HCT116 (cell line): ENCODE measurements around the gene SPATA3. TPM values are rescaled to one million over a fixed set of nuclear protein-coding genes. Genes with fewer than 3 reads are reported as not detected.

Experiments
- ATAC-seq: fragments of 200-7000 bp; cut with Tn5 transposase; 2 replicates; pipeline ENCODE4 v1.9.1; 2020; ENCODE audit warnings: mild to moderate bottlenecking, moderate library complexity
- BruUV-seq: library from RNA; stranded (reverse); fragments of 400-500 nt; replicated peaks from 2 replicates; lab custom pipeline; 2021; lab: Mats Ljungman, UMichigan
- CTCF ChIA-PET: fragments of 300-600 bp; sonication (Branson Sonifier 250); formaldehyde crosslinking; loops from one replicate; lab custom pipeline; 2021; ENCODE audit warnings: antibody characterized with exemption; lab: Charles Lee
- POLR2A ChIA-PET: fragments of 300-600, 350-600 bp; sonication (Branson Sonifier 250); formaldehyde crosslinking; loops from one replicate; lab custom pipeline; 2021; ENCODE audit warnings: antibody characterized with exemption; lab: Charles Lee
- RAD21 ChIA-PET, 2 experiments: fragments of 300-600 bp; sonication (Branson Sonifier 250); formaldehyde crosslinking; loops; one replicate each; lab custom pipeline; 2023; ENCODE audit warnings: low total read pairs in 2 of 2; ENCODE audit not compliant: uncharacterized antibody in 2 of 2, unreplicated experiment in 2 of 2, low non-redundant PET in 1 of 2; lab: Charles Lee
- DNase-seq: peaks from one replicate; pipeline ENCODE4 v3.0.0-alpha.2; 2010; ENCODE audit warnings: low read depth, low spot score
- H2AFZ ChIP-seq: fragments of 200-600 bp; shearing (Covaris generic), sonication (generic); 2 replicates; pipeline ENCODE4 v1.6.1; 2017; ENCODE audit warnings: low read depth, mixed run types, mixed read lengths, antibody characterized with exemption, low read length; ENCODE audit not compliant: poor library complexity, severe bottlenecking
- H3K27ac ChIP-seq: 2 replicates; pipeline ENCODE4 v1.5.1; 2012; ENCODE audit warnings: low read depth, low read length
- H3K27me3 ChIP-seq: fragments of 200-600 bp; sonication (generic); 2 replicates; pipeline ENCODE4 v1.6.1; 2016; ENCODE audit warnings: mixed run types, low read length, mixed read lengths; ENCODE audit not compliant: insufficient read depth
- H3K36me3 ChIP-seq, 2 experiments: fragments of 200-500 bp in 1 of 2; fragments of 200-600 bp in 1 of 2; sonication (Bioruptor generic) in 1 of 2; sonication (generic) in 1 of 2; 2 replicates each; pipeline versions ENCODE4 v1.5.1 to v1.6.1; 2014 to 2016; ENCODE audit warnings: low read length in 2 of 2, inconsistent platforms in 1 of 2, mixed read lengths in 1 of 2, mixed run types in 1 of 2; ENCODE audit not compliant: insufficient read depth in 2 of 2, control insufficient read depth in 1 of 2
- H3K4me1 ChIP-seq, 2 experiments: fragments of 200-600 bp in 1 of 2; sonication (generic) in 1 of 2; 2 replicates each; pipeline versions ENCODE4 v1.5.1 to v1.6.1; 2012 to 2017; ENCODE audit warnings: low read length in 2 of 2, inconsistent platforms in 1 of 2, mild to moderate bottlenecking in 1 of 2, mixed read lengths in 1 of 2, mixed run types in 1 of 2, moderate library complexity in 1 of 2; ENCODE audit not compliant: insufficient read depth in 2 of 2, control insufficient read depth in 1 of 2
- H3K4me2 ChIP-seq: fragments of 200-600 bp; sonication (generic); 2 replicates; pipeline ENCODE4 v1.6.1; 2017; ENCODE audit warnings: mixed run types, low read length, mixed read lengths
- H3K4me3 ChIP-seq, 2 experiments: fragments of 200-600 bp in 1 of 2; sonication (generic) in 1 of 2; replicated peaks in 1 of 2; 2 replicates each; pipeline ENCODE4 v1.5.1; 2011 to 2016; ENCODE audit warnings: low read length in 2 of 2, control low read depth in 1 of 2, low read depth in 1 of 2, mild to moderate bottlenecking in 1 of 2, mixed read lengths in 1 of 2, mixed run types in 1 of 2
- H3K79me2 ChIP-seq: fragments of 200-600 bp; sonication (generic); 2 replicates; pipeline ENCODE4 v1.6.1; 2017; ENCODE audit warnings: mild to moderate bottlenecking, mixed run types, low read length, moderate library complexity, mixed read lengths; ENCODE audit not compliant: insufficient read depth
- H3K9ac ChIP-seq: fragments of 200-600 bp; sonication (generic); 2 replicates; pipeline ENCODE4 v1.6.1; 2016; ENCODE audit warnings: low read length, mixed read lengths
- H3K9me2 ChIP-seq: fragments of 200-600 bp; sonication (generic), shearing (Covaris generic); 2 replicates; pipeline ENCODE4 v1.6.1; 2017; ENCODE audit warnings: mixed run types, mild to moderate bottlenecking, moderate library complexity; ENCODE audit not compliant: insufficient read depth
- H3K9me3 ChIP-seq, 2 experiments: fragments of 200-500 bp in 1 of 2; fragments of 200-600 bp in 1 of 2; sonication (Bioruptor generic) in 1 of 2; sonication (generic) in 1 of 2; 2 replicates each; pipeline ENCODE4 v1.6.1; 2014 to 2017; ENCODE audit warnings: low read length in 2 of 2, mixed read lengths in 2 of 2, inconsistent platforms in 1 of 2, low read depth in 1 of 2, mild to moderate bottlenecking in 1 of 2, mixed run types in 1 of 2, moderate library complexity in 1 of 2; ENCODE audit not compliant: control insufficient read depth in 1 of 2, insufficient read depth in 1 of 2
- H4K20me1 ChIP-seq: fragments of 200-600 bp; sonication (generic), shearing (Covaris generic); 2 replicates; pipeline ENCODE4 v1.6.1; 2017; ENCODE audit warnings: mixed run types, mild to moderate bottlenecking, moderate library complexity; ENCODE audit not compliant: insufficient read depth
- ATF3 ChIP-seq: IDR thresholded peaks from 2 replicates; pipeline ENCODE4 v1.6.1; 2012
- CBX3 ChIP-seq: IDR thresholded peaks from 2 replicates; pipeline ENCODE4 v1.6.1; 2012; ENCODE audit warnings: low read depth
- EGR1 ChIP-seq: IDR thresholded peaks from 2 replicates; pipeline ENCODE4 v1.6.1; 2012; ENCODE audit warnings: low read depth
- ELF1 ChIP-seq: IDR thresholded peaks from 2 replicates; pipeline ENCODE4 v1.6.1; 2012; ENCODE audit warnings: low read depth, borderline replicate concordance
- EZH2 ChIP-seq: fragments of 200-600 bp; sonication (generic); IDR thresholded peaks from 2 replicates; pipeline ENCODE4 v1.6.1; 2017; ENCODE audit warnings: antibody characterized with exemption, mixed run types
- EZH2phosphoT487 ChIP-seq: fragments of 200-600 bp; IDR thresholded peaks from 2 replicates; pipeline ENCODE4 v1.6.1; 2018; ENCODE audit warnings: antibody characterized with exemption, borderline replicate concordance
- FOSL1 ChIP-seq: IDR thresholded peaks from 2 replicates; pipeline ENCODE4 v1.6.1; 2012; ENCODE audit warnings: low read depth
- JUND ChIP-seq: IDR thresholded peaks from 2 replicates; pipeline ENCODE4 v1.6.1; 2012
- MAX ChIP-seq: IDR thresholded peaks from 2 replicates; pipeline ENCODE4 v1.6.1; 2012
- POLR2A ChIP-seq: IDR thresholded peaks from 2 replicates; pipeline ENCODE4 v1.7.0; 2011; ENCODE audit warnings: borderline replicate concordance; ENCODE audit not compliant: insufficient read depth, insufficient read length; ENCODE audit errors: extremely low read depth
- RAD21 ChIP-seq: IDR thresholded peaks from 2 replicates; pipeline ENCODE4 v1.6.1; 2012; ENCODE audit warnings: low read depth, mild to moderate bottlenecking
- SIN3A ChIP-seq: IDR thresholded peaks from 2 replicates; pipeline ENCODE4 v1.6.1; 2012; ENCODE audit warnings: low read depth
- SRF ChIP-seq: IDR thresholded peaks from 2 replicates; pipeline ENCODE4 v1.6.1; 2012; ENCODE audit warnings: low read depth
- TCF7L2 ChIP-seq: IDR thresholded peaks from 2 replicates; pipeline ENCODE4 v1.7.0; 2011; ENCODE audit warnings: borderline replicate concordance, inconsistent platforms; ENCODE audit not compliant: insufficient read depth, insufficient read length; ENCODE audit errors: extremely low read depth
- YY1 ChIP-seq: IDR thresholded peaks from 2 replicates; pipeline ENCODE4 v1.6.1; 2011; ENCODE audit warnings: low read length, low read depth, moderate library complexity, mild to moderate bottlenecking; ENCODE audit not compliant: insufficient replicate concordance; ENCODE audit errors: extremely low read depth
- ZFX ChIP-seq: fragments of 450-650 bp; IDR thresholded peaks from 2 replicates; pipeline ENCODE4 v1.6.1; 2017
- ZNF274 ChIP-seq: fragments of 200-500 bp; sonication (Bioruptor generic); IDR thresholded peaks from 2 replicates; pipeline ENCODE4 v1.6.1; 2014; ENCODE audit warnings: mild to moderate bottlenecking, low read depth, low read length, inconsistent platforms
- intact Hi-C: fragments of 100-400 bp; cut with micrococcal nuclease; formaldehyde crosslinking; loops from 2 replicates; pipeline ENCODE4 v1.10.0; 2022
- total RNA-seq: library from RNA; stranded (reverse); gene quantifications from one replicate; pipeline ENCODE4 v1.2.1, GENCODE V29; 2021; ENCODE audit not compliant: unreplicated experiment
- TF ChIP-seq, protein P1 (sequence below): IDR thresholded peaks from 2 replicates; pipeline ENCODE4 v1.6.1; 2012; ENCODE audit warnings: low read depth

Gene SPATA3
- total RNA-seq, 1 experiment from 2014 or later = not detected

GRCh38 chr2:231016566-231017230 is 20.8 kb downstream of the SPATA3 start:
- Histone ChIP-seq H3K27me3 (no peaks in the 10 kb centered on the region), H3K79me2 (no peaks in the 10 kb centered on the region), H3K9me3 (no peaks in the 10 kb centered on the region), H3K4me3 (no peak overlapping the region), H2AFZ (no peak overlapping the region), H3K27ac (no peak overlapping the region), H3K9me2 (no peaks in the 10 kb centered on the region), H3K36me3 (no peaks in the 10 kb centered on the region), H3K4me2 (no peak overlapping the region), H3K9ac (no peak overlapping the region), H3K4me1 (peaks cover 0 to 4% of the 10 kb centered on the region in 2 experiments; a peak in 1 of 4 replicates), H4K20me1 (no peaks in the 10 kb centered on the region)
- intact Hi-C loops = no loop called here
- POLR2A ChIA-PET = no interaction called here
- BruUV-seq = no TSS peak
- CTCF ChIA-PET = interaction anchor here (1.3 kb wide), 1 partner anchor 37 kb away, joined by 4 read pairs; no protein-coding TSS in a partner anchor
- TF ChIP-seq POLR2A = no peak
- no peak for TF ChIP-seq FOSL1
- TF ChIP-seq ZFX = no peak
- TF ChIP-seq TCF7L2 = no peak
- TF ChIP-seq EZH2 = no peak
- TF ChIP-seq SIN3A = no peak
- ATAC-seq (no peak), DNase-seq (no peak)
- RAD21 ChIA-PET = no interaction called here

- ChIA-PET RAD21 (no interaction called here), POLR2A (no interaction called here), CTCF (interaction anchor here (1.3 kb wide), 1 partner anchor 36 kb away, joined by 4 read pairs; no protein-coding TSS in a partner anchor)
- peaks cover 0 to 4% of the 10 kb centered on the region in 2 experiments; a peak in 1 of 4 replicates for H3K4me1 ChIP-seq
- ATAC-seq (peak; percentile 53), DNase-seq (no peak)
- no TSS peak for BruUV-seq
- no peaks in the 10 kb centered on the region for H3K9me3 ChIP-seq
- H3K27me3 ChIP-seq = no peaks in the 10 kb centered on the region
- no peak overlapping the region for H3K4me2 ChIP-seq
- no peaks in the 10 kb centered on the region for H3K9me2 ChIP-seq
- H3K36me3 ChIP-seq = no peaks in the 10 kb centered on the region
- no peak overlapping the region for H3K9ac ChIP-seq
- no peaks in the 10 kb centered on the region for H3K79me2 ChIP-seq
- H4K20me1 ChIP-seq = no peaks in the 10 kb centered on the region
- intact Hi-C loops = no loop called here
- no peak overlapping the region for H2AFZ ChIP-seq
- H3K27ac ChIP-seq = no peak overlapping the region
- TF ChIP-seq ZNF274 (no peak), SRF (no peak), MAX (no peak), JUND (no peak), EZH2 (no peak), RAD21 (no peak), FOSL1 (no peak), ZFX (no peak), SIN3A (no peak), POLR2A (no peak), ELF1 (no peak), TCF7L2 (no peak), EZH2phosphoT487 (no peak), YY1 (no peak), CBX3 (no peak), EGR1 (no peak), ATF3 (no peak)
- TF ChIP-seq, protein P1, sequence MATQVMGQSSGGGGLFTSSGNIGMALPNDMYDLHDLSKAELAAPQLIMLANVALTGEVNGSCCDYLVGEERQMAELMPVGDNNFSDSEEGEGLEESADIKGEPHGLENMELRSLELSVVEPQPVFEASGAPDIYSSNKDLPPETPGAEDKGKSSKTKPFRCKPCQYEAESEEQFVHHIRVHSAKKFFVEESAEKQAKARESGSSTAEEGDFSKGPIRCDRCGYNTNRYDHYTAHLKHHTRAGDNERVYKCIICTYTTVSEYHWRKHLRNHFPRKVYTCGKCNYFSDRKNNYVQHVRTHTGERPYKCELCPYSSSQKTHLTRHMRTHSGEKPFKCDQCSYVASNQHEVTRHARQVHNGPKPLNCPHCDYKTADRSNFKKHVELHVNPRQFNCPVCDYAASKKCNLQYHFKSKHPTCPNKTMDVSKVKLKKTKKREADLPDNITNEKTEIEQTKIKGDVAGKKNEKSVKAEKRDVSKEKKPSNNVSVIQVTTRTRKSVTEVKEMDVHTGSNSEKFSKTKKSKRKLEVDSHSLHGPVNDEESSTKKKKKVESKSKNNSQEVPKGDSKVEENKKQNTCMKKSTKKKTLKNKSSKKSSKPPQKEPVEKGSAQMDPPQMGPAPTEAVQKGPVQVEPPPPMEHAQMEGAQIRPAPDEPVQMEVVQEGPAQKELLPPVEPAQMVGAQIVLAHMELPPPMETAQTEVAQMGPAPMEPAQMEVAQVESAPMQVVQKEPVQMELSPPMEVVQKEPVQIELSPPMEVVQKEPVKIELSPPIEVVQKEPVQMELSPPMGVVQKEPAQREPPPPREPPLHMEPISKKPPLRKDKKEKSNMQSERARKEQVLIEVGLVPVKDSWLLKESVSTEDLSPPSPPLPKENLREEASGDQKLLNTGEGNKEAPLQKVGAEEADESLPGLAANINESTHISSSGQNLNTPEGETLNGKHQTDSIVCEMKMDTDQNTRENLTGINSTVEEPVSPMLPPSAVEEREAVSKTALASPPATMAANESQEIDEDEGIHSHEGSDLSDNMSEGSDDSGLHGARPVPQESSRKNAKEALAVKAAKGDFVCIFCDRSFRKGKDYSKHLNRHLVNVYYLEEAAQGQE = no peak
- H3K4me3 ChIP-seq = no peak overlapping the region
Observed at GRCh38 chr2:231017231-231017598, 21.3 kb downstream of the SPATA3 start.
